Measurements from ENCODE around the gene RBKS. TPM values are rescaled to one million over a fixed set of nuclear protein-coding genes. Genes with fewer than 3 reads are reported as not detected.
"Not testable (repeated sequence)": the region's sequence is repeated elsewhere in the genome, so short reads cannot be mapped to it uniquely, and the experiment has no call there.

RBKS gene
- total RNA-seq, 1 donor from 2014 or later: 3.9 TPM

DNA sequence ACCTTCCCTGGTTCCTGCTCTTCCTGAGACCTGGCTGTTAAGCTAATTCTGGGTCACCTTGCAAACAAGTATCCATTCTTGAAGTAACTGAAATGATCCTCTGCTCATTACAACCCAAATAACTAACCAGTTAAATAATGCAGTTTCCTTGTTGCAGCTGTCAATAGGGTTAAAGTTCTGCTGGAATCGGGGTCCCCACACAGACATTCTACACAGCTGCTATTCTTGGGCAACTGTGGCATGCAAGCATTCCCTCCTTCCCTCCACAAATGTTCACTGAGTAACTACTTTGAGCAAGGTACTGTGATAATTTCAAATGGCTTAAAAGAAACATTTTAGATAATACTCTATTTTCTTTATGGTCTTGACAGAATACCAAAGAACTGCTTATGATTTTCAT is 17.1 kb downstream of the RBKS start:
- DNase-seq (ENCODE audit: low spot score): no peak

DNA sequence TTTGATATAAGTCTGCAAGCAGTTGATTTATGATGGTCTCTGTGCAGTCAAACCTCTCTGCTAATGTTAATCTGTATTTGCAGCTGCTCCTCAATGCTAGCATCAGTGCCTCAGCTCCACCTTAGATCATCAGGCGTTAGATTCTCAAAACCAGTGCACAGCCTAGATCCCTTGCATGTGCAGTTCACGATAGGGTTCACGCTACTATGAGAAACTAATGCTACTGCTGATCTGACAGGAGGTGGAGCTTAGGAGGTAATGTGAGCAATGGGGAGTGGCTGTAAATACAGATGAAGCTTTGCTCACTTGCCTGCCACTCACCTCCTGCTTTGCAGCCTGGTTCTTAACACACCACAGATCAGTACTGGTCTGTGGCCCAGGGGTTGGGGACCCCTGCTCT is 18.4 kb downstream of the RBKS start:
- no peak for DNase-seq (ENCODE audit: low spot score)

DNA sequence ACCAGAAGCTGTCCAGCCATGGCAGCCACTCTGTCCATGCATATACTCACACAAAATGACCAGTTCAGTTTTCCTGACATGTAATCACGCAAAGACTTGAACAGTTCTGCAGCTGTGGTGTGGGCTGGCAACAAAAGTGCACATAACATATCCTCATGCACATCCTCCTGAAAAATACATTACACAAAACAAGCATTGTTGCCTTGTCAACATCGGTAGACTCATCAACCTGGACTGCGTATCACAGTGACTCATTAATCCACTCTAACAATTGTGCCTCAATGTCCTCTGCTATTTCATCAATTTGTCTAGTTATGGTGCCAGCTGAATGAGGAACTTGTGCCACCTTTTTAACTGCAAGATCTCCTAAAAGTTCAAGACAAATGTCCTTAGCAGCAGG is 19.5 kb downstream of the RBKS start:
- DNase-seq (ENCODE audit: low spot score): no peak

DNA sequence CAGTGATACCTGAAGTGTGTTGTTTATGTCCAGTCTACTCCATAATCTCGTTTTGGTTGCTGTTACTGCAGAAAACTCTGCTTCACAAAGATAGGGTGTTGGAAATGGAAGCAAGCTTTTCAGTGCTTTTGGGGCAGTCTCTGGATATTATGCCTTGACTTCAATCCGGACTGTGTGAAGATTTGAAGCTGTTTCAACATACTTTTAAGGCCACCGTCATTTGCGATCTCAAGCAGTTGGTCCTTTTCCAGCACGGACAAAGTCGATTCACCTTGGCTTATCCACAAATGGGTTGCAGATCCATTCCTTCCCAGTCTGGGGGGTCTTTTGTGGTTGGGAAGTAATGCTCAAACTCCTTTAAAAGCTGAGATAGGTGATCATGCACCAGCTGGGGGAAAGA is 20.4 kb downstream of the RBKS start:
- DNase-seq (ENCODE audit: low spot score): no peak

DNA sequence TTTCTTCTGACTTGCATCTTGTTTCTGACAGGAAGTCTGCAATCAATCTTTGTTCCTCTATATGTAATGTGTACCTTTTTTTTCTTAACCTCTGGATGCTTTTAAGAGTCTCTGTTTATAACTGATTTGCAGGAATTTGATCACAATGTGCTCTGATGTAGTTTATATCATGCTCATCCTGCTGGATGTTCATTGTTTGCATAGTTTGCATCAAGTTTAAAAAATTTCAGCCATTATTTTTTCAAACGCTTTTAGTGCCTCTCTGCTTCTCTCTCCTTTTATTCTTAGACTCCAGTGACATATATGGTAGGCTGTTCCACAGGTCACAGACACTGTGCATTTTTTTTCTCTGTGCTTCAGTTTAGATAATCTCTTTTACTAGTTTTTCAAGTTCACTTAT is 23.9 kb downstream of the RBKS start:
- DNase-seq (ENCODE audit: low spot score): no peak

DNA sequence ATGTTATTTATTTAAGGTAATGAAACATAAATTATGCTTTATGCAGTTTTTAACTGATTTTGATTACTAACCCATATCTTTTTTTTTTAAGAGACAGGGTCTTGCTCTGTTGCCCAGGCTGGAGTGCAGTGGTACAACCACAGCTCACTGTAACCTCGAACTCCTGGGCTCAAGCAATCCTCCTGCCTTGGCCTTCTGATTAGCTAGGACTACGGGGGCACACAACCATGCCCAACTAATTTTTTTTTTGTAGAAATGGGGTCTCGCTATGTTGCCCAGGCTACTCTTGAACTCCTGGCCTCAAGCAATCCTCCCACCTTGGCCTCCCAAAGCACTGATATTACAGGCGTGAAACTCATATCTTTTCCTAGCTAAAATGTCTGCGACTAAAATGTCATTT is 26.2 kb downstream of the RBKS start:
- not testable (repeated sequence) for DNase-seq (ENCODE audit: low spot score)

DNA sequence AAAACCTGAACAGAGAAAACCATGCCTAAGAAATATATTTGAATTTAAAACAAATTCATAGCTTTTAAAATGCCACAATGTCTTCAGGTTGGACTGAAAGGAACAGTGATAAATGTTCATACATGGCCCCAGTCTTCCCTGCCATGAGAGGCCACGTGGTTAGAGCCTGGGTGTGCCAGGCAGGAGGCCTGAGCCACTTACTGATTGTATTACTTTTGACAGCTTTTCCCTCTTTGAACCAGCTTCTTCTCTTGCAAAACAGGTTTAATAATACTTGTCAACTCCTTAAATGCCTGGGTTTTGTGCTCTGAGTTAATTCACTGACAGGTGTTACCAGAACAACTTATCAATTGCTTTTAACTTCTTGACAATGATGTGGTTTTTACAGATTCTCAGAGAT is 27.0 kb downstream of the RBKS start:
- DNase-seq (ENCODE audit: low spot score): no peak

DNA sequence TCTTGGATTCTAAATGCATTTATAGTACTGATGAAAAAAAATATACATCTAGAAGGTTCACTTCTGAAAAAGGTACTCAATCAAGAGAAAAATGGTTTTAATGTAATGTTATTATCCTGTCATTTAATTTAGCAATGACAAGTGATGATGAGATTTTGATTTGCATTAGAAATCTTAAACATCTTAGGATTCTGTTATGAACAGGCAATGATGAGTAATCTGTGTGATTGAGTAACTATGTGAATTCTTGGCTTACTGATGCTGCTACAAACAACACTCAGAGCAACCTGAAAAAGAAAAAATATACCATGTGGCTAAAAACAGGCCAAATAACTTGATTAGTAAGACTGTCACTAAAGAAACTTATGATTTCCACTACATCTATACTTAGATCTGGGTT is 30.1 kb downstream of the RBKS start:
- no peak for DNase-seq (ENCODE audit: low spot score)

DNA sequence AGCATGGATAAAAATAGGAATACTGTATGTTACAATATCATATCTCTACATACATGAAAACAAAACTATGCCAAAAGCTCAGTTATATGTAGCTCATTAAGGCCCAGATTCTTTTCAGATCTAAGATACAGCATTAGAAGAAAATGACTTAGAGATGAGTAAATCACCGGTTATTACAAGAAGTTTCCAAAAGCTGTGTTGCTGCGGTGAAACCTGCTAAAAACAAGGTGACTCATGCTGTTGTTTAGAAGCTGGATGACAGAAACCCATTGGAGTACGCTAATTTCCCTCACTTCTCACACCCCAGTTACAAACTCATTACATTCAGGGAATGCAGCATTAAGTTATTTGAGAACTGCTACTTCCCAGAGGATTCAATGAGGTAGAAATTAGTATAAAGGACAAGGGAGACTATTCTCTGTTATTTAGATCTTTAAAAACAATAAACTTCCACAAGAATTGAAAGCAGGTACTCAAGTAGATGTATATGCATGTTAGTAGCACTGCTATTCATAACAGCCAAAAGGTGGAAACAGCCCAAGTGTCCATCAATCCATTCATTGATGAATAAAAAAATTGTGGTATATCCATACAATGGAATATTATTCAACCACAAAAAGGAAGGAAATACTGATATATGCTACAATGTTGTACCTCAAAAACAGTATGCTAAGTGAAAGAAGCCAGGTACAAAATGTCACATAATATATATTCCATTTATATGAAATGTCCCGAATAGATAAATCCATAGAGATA is 32.6 kb downstream of the RBKS start:
- DNase-seq (ENCODE audit: low spot score): no peak

DNA sequence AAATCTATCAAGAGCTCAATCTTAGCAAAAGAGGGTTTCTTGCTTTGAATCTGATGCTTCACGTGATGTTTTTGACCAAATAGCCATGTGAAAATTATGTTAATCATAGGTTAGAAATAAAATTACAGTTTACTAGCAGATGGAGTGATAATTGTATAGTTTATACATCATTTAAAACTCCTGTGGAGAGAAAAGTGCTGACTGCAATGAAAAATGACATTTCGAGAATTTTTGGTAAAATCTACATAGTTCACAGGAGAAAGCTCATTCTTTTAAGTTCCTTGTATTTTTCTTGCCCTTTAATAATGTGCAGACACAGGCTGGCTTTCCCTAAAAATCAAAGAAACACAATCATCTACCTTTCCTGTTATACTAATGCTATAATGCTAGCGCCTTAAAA is 33.2 kb downstream of the RBKS start:
- DNase-seq (ENCODE audit: low spot score): no peak

DNA sequence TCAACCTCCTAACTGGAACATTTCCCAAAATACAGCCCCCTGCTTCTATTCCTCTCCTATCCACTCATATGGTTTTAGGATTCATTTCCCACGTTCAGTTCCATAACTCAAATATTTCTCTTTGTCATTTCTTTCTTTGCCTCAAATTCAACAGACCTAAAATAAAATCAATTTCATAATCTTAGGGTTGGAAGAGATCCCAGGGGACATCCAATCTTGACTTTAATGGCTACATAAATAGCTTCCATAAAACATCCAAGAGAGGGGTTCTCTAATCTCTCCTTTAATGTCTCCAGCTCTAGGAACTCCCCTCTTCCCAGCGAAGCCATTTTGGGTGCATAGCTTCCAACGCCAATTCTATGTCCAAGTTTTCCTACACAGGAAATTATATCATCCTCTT is 33.8 kb downstream of the RBKS start:
- DNase-seq (ENCODE audit: low spot score): no peak

DNA sequence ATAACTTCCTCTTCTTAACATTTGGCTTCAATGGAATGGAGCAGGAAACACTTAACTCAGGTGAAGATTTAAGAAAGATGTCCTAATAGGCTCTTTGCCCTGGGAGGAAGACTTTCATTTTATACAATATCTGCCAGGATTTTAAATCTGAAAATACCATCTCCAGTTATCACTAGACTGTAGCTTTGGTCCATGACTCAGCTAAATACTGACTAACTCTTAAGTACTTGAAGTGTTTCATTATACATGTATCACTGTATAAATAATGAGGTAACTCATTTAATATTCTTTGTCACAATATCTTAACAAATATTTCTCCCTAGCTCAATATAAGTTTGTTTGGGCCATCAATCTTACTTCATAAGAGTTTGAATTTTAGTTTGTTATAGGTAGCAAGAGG is 34.7 kb downstream of the RBKS start:
- DNase-seq (ENCODE audit: low spot score): no peak

DNA sequence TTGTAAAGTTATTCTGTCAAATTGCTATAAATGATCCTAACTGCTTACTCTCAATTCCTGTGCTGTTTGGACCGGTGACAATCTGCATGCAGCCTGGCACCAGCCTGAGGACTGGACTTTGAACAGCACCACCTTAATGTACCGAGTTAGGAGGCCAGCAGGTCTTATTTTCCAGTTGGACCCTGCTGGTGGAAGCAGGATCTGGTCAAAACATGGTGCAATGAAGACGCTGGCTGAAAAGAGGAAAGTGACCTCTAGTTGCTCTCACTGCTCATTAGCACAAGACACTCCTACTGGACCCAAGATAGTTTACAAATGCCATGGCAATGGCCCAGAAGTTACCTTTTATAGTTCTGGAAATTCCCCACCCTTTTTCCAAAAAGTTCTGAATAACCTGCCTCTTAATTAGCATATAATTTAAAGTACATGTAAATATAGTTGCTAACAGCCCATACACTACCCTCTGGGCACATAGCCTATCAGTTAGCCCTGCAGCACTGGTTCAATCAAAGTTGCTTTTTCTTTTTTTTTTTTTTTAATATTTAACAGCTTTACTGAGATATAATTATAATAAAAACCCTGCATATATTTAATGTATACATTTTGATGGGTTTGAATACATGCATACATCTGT is 35.8 kb downstream of the RBKS start:
- peak; percentile 78 for DNase-seq (ENCODE audit: low spot score)

DNA sequence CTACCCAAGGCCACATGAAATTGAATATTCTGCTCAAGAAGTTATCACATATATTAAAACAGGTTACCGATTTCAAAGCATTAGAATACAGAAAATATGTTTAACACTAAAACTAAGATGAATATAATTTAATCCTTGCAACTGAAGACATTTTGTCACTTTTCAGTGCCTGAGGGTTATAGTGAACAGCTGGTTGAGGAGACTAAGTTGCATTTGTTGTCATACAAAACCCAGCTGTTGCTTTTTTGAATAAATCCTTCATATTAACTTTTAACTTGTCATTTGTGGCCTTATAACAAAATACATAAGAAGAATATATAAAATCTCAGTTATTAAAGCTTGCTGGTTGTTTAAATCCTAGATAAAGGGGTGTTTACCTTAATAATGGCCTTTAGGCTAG is 37.5 kb downstream of the RBKS start:
- DNase-seq (ENCODE audit: low spot score): no peak

DNA sequence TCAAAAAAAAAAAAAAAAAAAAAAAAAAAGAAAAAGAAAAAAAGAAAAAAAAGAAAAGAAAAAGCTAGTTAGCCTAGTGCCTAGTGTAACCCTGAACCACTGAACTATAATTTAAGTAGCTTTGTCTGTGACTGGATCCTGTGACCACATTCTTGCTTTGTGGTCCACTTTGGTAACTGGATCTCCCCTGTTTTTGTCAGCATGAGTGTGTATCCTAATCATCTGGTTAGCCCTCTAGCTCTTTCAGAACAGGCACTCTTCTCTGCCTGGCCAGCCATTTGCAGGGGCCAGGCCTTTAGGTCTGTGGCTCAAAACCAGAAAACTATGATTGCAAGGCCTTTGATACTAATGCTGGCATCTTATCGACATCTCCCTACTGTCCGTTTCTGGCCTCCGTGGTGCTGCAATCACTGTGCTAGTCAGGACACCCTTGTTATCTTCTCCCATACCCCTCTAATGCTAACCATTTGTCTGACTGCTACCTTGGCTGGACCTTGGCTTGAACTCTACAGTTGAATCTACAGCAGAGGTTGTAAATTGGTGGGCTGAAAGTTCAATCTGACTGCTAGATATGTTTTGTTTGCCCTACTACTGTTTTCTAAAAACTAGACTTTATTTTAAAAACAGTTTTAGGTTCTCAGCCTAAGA is 40.5 kb downstream of the RBKS start:
- DNase-seq (ENCODE audit: low spot score): no peak

DNA sequence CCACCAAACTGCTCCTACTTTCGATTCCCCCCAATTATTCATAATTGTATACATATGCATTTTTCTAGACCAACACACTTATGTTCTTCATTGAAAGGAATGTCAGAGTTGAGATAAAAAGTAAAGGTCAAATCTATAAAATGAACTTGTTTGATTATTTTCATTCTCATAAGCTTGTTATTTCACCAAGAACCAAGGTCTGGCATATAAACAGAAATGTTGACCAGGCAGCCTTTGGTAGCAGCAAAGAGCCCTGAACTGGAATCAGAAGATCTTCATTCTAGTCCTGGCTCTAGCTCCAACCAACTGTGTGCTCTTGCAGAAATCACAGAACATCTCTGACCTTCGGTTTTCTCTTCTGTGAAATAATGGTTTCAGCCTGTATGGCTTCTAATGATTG is 42.9 kb downstream of the RBKS start:
- DNase-seq (ENCODE audit: low spot score): no peak

DNA sequence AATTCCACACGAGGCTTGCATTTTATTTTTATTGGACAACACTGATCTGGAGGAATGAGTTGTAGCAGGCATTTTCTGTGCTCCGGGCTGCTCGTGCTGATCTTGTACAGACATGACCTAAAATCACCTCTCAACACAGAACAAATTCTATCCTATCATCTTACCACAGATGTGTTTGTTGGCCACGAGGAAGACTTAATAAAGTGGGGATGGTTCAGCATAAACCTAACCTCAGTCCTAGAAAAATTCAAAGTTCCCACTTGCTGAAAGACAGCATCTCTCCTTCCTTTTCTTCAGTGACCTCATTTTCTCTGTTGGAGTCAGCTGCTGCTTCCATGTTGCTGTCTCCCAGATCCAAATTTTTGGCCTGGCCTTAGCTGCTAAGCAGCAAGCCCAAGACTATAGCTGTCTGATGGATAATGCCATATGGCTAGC is 45.3 kb downstream of the RBKS start:
- no peak for DNase-seq (ENCODE audit: low spot score)

DNA sequence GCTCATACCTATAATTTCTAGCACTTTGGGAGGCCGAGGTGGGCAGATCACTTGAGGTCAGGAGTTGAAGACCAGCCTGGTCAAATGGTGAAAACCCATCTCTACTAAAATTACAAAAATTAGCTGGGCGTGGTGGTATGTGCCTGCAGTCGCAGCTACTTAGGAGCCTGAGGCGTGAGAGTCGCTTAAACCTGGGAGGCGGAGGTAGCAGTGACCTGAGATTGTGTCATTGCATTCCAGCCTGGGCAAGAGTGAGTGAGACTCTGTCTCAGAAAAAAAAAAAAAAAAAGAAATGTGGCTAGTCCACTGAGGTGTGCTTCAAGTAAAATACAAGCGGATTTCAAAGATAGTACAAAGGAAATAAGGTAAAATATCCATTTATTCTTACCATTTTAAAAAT is 46.2 kb downstream of the RBKS start:
- DNase-seq (ENCODE audit: low spot score): no peak

DNA sequence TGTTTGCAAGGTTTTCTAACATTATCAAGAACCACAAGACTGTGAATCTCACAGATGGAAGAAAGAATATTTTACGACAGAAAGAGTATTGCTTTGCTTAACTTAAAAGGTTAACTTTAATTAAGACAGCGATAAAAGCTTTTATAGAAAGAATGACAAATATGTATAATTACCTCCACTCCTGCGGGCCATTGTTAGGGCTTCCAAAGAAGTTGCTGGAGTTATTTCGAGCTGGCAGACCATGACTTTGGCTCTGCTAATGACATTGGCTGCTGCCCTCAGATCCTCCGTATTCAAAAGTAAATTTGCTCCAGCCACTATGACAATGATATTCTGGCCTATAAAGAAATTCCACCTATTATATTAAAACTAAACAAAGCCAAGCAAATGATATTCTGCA is 47.3 kb downstream of the RBKS start:
- no peak for DNase-seq (ENCODE audit: low spot score)

DNA sequence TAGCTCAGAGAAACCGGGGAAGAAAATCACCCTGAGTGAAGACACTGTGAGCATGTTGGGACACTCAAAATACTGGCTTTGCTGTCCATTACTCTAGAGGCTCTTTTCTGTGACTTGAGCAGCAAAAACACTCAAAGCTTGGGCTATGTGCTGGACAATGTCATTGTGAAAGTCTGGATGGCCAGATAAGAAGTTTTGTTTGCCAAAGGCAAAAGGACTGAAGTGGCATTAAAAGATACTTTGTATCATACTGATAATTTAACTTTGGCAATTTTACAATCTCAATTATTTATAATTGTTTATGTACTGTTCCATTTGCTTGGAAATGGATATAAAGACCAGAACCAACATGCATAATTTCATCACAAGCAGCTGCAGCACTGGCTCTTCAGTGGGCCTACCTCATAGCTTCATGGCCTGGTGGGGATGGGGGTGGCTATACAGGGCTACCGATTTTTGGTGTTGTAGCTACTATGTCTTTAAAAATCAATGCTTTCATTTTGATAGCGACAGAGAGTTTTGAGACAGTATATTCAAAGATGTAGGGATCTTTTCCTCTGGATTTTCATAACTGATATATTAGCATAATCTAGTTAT is 51.1 kb downstream of the RBKS start:
- DNase-seq (ENCODE audit: low spot score): no peak

DNA sequence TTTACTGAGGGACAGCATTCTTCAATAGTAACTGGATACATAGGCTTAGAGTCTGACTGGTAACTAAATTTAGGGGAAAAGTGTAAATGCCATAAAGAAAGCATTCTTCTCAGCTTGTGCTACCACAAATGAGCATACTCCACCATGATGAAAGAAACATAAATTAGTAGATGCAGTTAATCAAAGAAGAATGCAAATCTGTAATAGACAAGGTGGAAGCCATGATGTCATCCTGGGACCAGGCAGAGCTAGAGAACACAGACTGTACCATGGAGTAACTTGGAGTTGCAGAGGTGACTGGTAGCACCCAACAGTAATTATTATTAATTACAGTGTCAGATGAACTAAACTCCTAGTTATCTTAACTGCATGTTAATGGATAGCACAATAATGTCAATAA is 51.7 kb downstream of the RBKS start:
- no peak for DNase-seq (ENCODE audit: low spot score)

DNA sequence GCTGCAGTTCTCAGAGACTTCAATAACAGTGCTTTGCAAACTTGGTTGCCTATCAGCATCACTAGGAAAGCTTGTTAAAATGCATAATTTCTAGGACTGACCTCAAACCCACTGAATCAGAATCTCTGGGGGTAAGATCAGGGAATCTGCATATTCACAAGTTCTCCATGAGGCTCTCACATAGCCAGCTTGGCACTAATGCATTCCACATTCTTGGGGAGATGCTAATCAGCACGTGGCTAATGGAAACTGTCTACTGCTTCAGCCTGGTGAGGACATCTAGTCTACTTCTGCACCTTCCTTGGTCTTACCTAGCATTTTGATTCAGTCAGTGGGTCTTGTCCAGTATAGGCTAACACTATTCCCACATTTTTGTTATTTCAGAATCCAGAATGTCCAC is 56.3 kb downstream of the RBKS start:
- no peak for DNase-seq (ENCODE audit: low spot score)

DNA sequence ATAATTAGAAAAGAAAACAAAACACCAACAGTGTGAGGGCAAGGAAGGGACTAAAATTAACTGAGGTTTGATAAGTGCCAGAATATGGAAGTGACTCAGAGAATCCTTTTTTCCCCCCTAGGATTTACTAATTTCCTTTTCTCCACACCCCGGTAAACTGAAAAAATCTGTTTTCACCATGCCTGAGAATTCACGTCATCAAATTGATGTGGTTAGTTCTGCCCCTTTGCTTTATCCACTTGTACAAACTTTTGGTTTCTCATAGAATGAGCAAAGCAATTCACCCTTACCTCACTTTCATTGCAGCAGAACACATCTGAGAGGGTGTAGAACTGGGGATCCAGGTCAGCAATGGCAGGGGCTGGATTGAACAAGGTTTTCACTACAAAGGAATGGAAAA is 57.8 kb downstream of the RBKS start:
- no peak for DNase-seq (ENCODE audit: low spot score)

All from mucosa of gallbladder (tissue), 1 donor.